ENCODE results near the gene TCFL5. TPM values are rescaled to one million over a fixed set of nuclear protein-coding genes. Genes with fewer than 3 reads are reported as not detected.

Gene TCFL5
- total RNA-seq, 1 experiment from 2014 or later = 15.1 TPM

DNA sequence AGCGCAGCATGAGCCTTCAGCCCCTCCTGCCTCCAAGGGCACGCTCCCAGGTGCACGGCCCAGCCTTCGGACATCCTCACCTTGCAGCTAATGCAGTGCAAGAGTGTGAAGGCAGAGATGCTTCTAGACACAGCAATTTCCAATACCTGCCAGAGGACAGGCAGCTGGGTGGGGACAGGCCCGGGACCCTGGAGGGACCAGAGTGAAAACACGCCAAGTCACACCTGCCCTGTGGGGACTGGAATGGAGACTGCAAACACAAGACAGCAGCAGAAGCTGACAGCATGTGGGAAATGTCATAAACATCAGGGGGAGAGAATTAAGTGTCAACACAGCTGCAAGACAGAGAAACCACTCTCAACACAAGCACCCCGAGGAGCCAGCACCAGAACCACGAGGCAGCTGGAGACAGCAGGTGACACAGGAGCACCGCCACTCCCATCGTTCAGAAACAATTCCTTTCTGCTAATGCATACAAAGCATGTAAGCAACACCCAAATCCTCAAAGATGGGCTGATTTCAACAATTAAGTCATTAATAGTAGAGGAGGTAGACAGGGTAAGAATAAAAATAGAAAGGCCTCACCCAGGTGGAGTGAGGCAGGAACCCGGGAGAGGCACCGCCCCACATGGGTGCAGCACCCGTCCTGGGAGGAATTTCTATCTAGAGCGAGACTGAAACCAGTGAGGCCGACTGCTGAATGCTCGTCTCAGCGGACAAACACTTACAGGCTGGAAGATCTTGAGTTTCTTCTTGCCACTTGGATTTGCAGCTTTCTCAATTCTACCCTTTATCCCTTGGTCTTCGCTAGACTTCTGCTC is 47.6 kb upstream of the TCFL5 start:
- Histone ChIP-seq H3K36me3 (ENCODE audit: control insufficient read depth, insufficient read depth, low read length) (peaks cover 25% of the 10 kb centered on the region), H3K27me3 (replicated peaks; ENCODE audit: control insufficient read depth, insufficient read depth, low read length) (no peaks in the 10 kb centered on the region), H3K9me3 (no peaks in the 10 kb centered on the region), H3K4me3 (ENCODE audit: low read depth, low read length) (no peak overlapping the region), H3K4me1 (peaks cover 14% of the 10 kb centered on the region)
- no peak overlapping the region for H3K4me3 Mint-ChIP-seq (ENCODE audit: unreplicated experiment)
- peaks cover 8% of the 10 kb centered on the region for H3K4me1 Mint-ChIP-seq (ENCODE audit: low read depth, unreplicated experiment)
- H3K27ac Mint-ChIP-seq (ENCODE audit: unreplicated experiment) = no peak overlapping the region
- POLR2A ChIA-PET = no interaction called here
- H3K36me3 Mint-ChIP-seq (ENCODE audit: insufficient read depth, unreplicated experiment) = peaks cover 100% of the 10 kb centered on the region
- TF ChIP-seq, protein P1, sequence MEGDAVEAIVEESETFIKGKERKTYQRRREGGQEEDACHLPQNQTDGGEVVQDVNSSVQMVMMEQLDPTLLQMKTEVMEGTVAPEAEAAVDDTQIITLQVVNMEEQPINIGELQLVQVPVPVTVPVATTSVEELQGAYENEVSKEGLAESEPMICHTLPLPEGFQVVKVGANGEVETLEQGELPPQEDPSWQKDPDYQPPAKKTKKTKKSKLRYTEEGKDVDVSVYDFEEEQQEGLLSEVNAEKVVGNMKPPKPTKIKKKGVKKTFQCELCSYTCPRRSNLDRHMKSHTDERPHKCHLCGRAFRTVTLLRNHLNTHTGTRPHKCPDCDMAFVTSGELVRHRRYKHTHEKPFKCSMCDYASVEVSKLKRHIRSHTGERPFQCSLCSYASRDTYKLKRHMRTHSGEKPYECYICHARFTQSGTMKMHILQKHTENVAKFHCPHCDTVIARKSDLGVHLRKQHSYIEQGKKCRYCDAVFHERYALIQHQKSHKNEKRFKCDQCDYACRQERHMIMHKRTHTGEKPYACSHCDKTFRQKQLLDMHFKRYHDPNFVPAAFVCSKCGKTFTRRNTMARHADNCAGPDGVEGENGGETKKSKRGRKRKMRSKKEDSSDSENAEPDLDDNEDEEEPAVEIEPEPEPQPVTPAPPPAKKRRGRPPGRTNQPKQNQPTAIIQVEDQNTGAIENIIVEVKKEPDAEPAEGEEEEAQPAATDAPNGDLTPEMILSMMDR (IDR thresholded peaks at IDR 0.05; ENCODE audit: insufficient read depth in 1 of 2, low read depth in 1 of 2, low read length in 1 of 2, severe bottlenecking in 1 of 2, unreplicated experiment in 1 of 2) = no peak
- intact Hi-C loops (cut with micrococcal nuclease; ENCODE audit: unreplicated experiment) = no loop called here
- CTCF ChIA-PET = no interaction called here
- H3K9me3 Mint-ChIP-seq (ENCODE audit: unreplicated experiment) = no peaks in the 10 kb centered on the region
- H3K27me3 Mint-ChIP-seq (ENCODE audit: insufficient read depth, unreplicated experiment) = no peaks in the 10 kb centered on the region
- DNase-seq = peak in 1 of 2 experiments; percentile 38
- BruUV-seq (replicated peaks) = no TSS peak

DNA sequence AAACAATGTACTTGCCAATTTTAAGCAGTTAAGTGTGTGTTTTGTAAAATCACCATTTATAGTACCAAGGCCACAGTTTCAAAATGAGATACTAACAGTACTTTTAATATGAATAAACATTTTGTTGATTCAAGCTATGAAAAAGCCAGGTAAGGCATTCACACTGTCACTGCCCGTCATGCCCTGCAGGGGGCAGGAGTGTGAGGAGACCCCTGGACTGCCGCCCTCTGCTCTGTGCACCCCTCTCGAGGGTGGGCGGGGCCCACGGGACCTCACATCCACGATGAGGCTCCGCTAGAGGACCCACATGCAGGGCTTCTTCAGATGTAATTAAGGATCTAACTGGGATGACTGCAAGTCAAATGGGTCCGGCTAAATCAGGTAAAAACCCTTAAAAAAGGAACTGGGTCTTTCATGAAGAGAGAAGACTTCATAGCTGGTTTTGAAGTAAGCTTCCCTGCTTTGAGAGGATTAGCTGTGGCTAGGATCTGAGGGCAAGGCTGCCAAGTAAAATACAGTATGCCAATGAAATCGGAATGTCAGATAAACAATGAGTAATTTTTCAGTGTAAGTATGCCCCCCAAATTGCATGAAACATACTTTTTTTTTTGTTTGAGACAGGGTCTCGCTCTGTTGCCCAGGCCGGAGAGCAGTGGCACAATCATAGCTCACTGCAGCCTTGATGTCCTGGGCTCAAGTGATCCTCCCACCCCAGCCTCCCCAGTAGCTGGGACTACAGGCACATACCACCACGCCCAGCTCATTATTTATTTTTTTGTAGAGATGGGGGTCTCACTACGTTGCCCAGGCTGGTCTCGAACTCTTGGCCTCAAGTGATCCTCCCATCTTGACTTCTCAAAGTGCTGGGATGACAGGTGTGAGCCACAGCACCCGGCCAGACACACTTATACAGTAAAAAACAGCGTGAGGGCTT is 46.0 kb upstream of the TCFL5 start:
- TF ChIP-seq, protein P1 (IDR thresholded peaks at IDR 0.05; ENCODE audit: insufficient read depth in 1 of 2, low read depth in 1 of 2, low read length in 1 of 2, severe bottlenecking in 1 of 2, unreplicated experiment in 1 of 2) = peak; percentile 85 to 98
- intact Hi-C loops (cut with micrococcal nuclease; ENCODE audit: unreplicated experiment) = no loop called here
- Histone ChIP-seq H3K36me3 (ENCODE audit: control insufficient read depth, insufficient read depth, low read length) (peaks cover 31% of the 10 kb centered on the region), H3K9me3 (no peaks in the 10 kb centered on the region), H3K4me3 (ENCODE audit: low read depth, low read length) (no peak overlapping the region), H3K4me1 (no peaks in the 10 kb centered on the region), H3K27me3 (replicated peaks; ENCODE audit: control insufficient read depth, insufficient read depth, low read length) (no peaks in the 10 kb centered on the region)
- Mint-ChIP-seq H3K4me3 (ENCODE audit: unreplicated experiment) (no peak overlapping the region), H3K4me1 (ENCODE audit: low read depth, unreplicated experiment) (peaks cover 1% of the 10 kb centered on the region), H3K9me3 (ENCODE audit: unreplicated experiment) (no peaks in the 10 kb centered on the region), H3K27ac (ENCODE audit: unreplicated experiment) (peak overlapping the region; percentile 65), H3K36me3 (ENCODE audit: insufficient read depth, unreplicated experiment) (peaks cover 100% of the 10 kb centered on the region), H3K27me3 (ENCODE audit: insufficient read depth, unreplicated experiment) (no peaks in the 10 kb centered on the region)
- no TSS peak for BruUV-seq (replicated peaks)
- CTCF ChIA-PET = interaction anchor here (0.6 to 1.6 kb wide), 18 partner anchors 8 to 112 kb away, joined by 3 to 10 read pairs (median 4); partner anchors contain the start of genes OGFR and TCFL5
- peak in 1 of 2 experiments; percentile 68 for DNase-seq
- POLR2A ChIA-PET = interaction anchor here (0.9 kb wide), 1 partner anchor 19 kb away, joined by 3 read pairs; no protein-coding TSS in a partner anchor

Measured in Caco-2 (cell line).